DMS114 treated with DMSO at 0.1 percent for 48 hours (cell line): ENCODE results near the gene MACROD2.

Source experiments
- DNase-seq: peaks from one replicate; lab custom pipeline; 2025; ENCODE audit not compliant: unreplicated experiment; lab: John Stamatoyannopoulos, UW

MACROD2 gene

DNA sequence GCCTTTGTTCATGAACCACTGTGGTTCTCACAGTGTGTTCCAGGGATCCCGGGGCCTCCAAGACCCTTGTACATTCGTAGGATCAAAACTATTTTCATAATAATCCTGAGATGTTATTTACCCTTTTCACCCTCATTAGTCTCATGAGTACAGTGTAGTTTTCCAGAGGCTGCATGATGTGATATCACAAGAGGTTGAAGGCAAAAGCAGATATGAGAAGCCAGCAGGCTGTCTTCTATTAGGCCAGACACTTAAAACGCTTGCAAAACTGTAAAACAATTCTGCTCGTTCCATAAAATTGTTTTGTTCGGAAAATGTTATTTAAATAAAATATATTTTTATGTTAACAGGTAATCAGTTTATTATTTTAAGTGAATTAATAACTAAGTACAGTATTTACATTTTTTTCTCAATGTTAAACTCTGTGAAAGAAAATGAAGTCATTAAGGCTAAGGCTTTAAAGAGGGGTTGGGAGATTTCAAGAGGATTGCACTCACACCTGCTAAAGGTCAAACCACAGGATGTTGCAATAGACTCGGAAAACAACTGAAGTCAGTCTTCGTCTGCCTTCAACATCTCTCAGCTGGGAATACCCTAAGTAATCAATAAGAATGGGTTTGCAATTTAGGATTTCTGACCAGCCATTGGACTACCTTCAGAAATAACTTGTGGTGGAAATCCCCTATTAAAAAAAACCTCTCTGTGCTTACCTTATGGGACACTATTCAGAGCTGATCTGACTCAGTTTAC is 2103.7 kb downstream of the MACROD2 start:
- DNase-seq = no peak

DNA sequence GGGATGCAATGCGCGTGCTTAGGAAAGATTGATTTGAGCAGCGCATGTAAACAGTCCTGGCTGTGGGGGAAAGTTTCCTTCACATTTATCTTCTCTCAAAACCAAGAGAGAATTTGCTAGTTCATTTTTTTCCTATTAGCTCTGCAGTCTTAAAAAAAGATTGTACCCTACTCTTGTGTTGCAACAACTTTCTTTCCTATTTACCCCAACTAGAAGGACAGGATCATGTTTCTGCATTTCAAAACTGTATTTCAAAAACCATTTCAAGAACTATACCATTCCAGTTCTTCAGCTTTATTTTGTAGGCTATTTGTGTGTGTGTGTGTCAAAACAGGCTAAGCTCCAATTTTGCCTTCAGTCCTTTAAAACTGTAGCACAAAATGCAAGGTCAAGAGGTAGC is 2104.8 kb downstream of the MACROD2 start:
- DNase-seq = no peak

DNA sequence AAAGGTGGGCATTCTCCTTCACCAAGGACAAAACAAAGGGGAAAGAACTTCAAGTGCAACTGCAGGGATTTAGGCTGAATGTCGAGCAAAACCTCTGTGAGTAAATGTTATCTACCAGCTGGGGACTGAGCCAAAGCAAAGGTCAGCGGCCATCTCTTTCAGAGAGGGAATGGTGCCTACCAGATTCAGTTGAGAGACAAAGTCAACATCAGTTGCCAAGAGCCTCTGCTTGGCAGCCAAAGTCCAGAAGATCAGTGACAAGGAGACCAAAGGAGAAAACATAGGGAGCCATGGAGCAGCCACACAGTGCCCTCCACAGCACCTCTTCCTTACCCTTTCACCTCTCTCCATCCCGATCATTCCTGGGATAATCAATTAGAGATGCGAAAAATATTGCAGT is 2105.5 kb downstream of the MACROD2 start:
- no peak for DNase-seq
